ENCODE results near the gene ANKRD33. TPM values are rescaled to one million over a fixed set of nuclear protein-coding genes. Genes with fewer than 3 reads are reported as not detected.

The ANKRD33 gene
- total RNA-seq, 1 experiment from 2014 or later: 0.81 TPM

DNA sequence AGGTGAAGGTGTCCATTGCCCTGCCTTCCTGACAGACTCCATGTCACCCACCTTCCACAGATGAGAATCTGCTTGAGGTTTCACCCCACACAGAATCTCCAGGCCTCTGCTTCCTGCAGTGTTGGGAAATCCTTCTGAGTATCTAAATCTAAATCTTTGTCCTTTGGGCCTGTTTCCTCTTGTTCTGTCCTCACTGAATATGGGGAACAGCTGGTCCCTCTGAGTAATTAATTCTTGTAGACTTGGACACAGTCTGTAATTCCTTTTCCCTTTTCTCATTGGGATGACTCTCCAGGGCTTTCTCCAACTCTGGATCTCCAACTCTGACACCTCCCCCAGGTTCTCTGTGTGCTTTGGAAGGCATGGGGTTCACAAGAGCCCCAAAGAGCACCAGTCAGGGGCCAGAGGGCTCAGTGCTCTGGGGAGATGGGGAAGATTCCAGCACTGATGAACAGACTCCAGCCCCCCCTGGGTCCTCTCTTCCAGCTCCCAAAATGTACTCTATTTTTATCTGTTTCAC, 17.1 kb downstream of the ANKRD33 start:
- no peak overlapping the region for H2AFZ ChIP-seq (ENCODE audit: low read length)
- H3K9me3 ChIP-seq (ENCODE audit: control insufficient read depth, low read depth, low read length): no peaks in the 10 kb centered on the region
- no peak overlapping the region for H2BK5ac ChIP-seq (ENCODE audit: insufficient read length, low read length)
- peaks cover 2% of the 10 kb centered on the region; the same call in 1 of the 2 replicates for H3K4me1 ChIP-seq (ENCODE audit: insufficient read depth, low read length)
- no peak overlapping the region for H3K23ac ChIP-seq (ENCODE audit: insufficient read length, low read depth, low read length)
- no peaks in the 10 kb centered on the region for H3K23me2 ChIP-seq (ENCODE audit: insufficient read length, low read depth, low read length, poor library complexity, severe bottlenecking)
- no peaks in the 10 kb centered on the region; a peak in 1 of 5 replicates for H3K9me3 Mint-ChIP-seq
- H3K27me3 Mint-ChIP-seq (ENCODE audit: low read depth): peaks cover 9% of the 10 kb centered on the region
- no peaks in the 10 kb centered on the region for H3K36me3 Mint-ChIP-seq (ENCODE audit: insufficient read depth in 1 of 3, low read depth in 3 of 3)
- no peak overlapping the region for H3T11ph ChIP-seq (ENCODE audit: low read length)
- no peak overlapping the region for H3K56ac ChIP-seq (ENCODE audit: insufficient read length, low read depth, low read length)
- H3K27ac Mint-ChIP-seq: no peak overlapping the region
- no peak for DNase-seq
- no peak overlapping the region for H2BK15ac ChIP-seq (ENCODE audit: low read depth, low read length)
- no peaks in the 10 kb centered on the region for H3K79me2 ChIP-seq (ENCODE audit: insufficient read depth, low read length)
- no peak overlapping the region for H4K8ac ChIP-seq (replicated peaks; ENCODE audit: insufficient read length, low read depth, low read length)
- no peak overlapping the region for H3K18ac ChIP-seq (ENCODE audit: insufficient read length, low read depth, low read length)
- H3K4me1 Mint-ChIP-seq: peaks cover 6 to 17% of the 10 kb centered on the region in 2 experiments
- no peak overlapping the region for H2BK120ac ChIP-seq (ENCODE audit: low read depth, low read length, poor library complexity, severe bottlenecking)
- H3K9ac ChIP-seq (ENCODE audit: extremely low read depth, insufficient read length, low read length): no peak overlapping the region
- H3K79me1 ChIP-seq (ENCODE audit: insufficient read depth, low read depth, low read length, poor library complexity, severe bottlenecking): no peaks in the 10 kb centered on the region
- no peak overlapping the region for H2BK20ac ChIP-seq (ENCODE audit: low read depth, low read length, poor library complexity, severe bottlenecking)
- H3K4ac ChIP-seq (ENCODE audit: low read depth, low read length): no peak overlapping the region
- no peak overlapping the region for H2AK5ac ChIP-seq (ENCODE audit: insufficient read length, low read length)
- peaks cover 3% of the 10 kb centered on the region for H4K20me1 ChIP-seq (ENCODE audit: control insufficient read depth, insufficient read depth, insufficient read length)
- H4K5ac ChIP-seq (ENCODE audit: insufficient read length, low read depth, low read length): no peak overlapping the region
- H3K4me3 Mint-ChIP-seq: no peak overlapping the region
- no peak overlapping the region for H3K4me2 ChIP-seq (ENCODE audit: insufficient read depth, insufficient read length, low read length)
- H2BK12ac ChIP-seq (ENCODE audit: insufficient read length, low read depth, low read length): no peak overlapping the region
- H3K27me3 ChIP-seq (ENCODE audit: insufficient read depth, low read length): peaks cover 5% of the 10 kb centered on the region; the same call in 1 of the 2 replicates
- TF ChIP-seq, protein P1, sequence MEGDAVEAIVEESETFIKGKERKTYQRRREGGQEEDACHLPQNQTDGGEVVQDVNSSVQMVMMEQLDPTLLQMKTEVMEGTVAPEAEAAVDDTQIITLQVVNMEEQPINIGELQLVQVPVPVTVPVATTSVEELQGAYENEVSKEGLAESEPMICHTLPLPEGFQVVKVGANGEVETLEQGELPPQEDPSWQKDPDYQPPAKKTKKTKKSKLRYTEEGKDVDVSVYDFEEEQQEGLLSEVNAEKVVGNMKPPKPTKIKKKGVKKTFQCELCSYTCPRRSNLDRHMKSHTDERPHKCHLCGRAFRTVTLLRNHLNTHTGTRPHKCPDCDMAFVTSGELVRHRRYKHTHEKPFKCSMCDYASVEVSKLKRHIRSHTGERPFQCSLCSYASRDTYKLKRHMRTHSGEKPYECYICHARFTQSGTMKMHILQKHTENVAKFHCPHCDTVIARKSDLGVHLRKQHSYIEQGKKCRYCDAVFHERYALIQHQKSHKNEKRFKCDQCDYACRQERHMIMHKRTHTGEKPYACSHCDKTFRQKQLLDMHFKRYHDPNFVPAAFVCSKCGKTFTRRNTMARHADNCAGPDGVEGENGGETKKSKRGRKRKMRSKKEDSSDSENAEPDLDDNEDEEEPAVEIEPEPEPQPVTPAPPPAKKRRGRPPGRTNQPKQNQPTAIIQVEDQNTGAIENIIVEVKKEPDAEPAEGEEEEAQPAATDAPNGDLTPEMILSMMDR (conservative IDR thresholded peaks at IDR 0.05): no peak
- no peak overlapping the region for H4K91ac ChIP-seq (ENCODE audit: insufficient read length, low read depth, low read length)
- no peak overlapping the region for H3K14ac ChIP-seq (ENCODE audit: insufficient read depth, low read length)
- no peak overlapping the region for H3K27ac ChIP-seq (ENCODE audit: insufficient read length, low read depth, low read length)

All from H9 (cell line).